ENCODE data around the gene GPR62. TPM values are rescaled to one million over a fixed set of nuclear protein-coding genes. Genes with fewer than 3 reads are reported as not detected.

GPR62 gene
- total and polyA plus RNA-seq, 2 of the 8 experiments (the other 6 are each of a cell fraction or from before 2014, with no cell fraction given): 0.22 to 0.29 TPM

DNA sequence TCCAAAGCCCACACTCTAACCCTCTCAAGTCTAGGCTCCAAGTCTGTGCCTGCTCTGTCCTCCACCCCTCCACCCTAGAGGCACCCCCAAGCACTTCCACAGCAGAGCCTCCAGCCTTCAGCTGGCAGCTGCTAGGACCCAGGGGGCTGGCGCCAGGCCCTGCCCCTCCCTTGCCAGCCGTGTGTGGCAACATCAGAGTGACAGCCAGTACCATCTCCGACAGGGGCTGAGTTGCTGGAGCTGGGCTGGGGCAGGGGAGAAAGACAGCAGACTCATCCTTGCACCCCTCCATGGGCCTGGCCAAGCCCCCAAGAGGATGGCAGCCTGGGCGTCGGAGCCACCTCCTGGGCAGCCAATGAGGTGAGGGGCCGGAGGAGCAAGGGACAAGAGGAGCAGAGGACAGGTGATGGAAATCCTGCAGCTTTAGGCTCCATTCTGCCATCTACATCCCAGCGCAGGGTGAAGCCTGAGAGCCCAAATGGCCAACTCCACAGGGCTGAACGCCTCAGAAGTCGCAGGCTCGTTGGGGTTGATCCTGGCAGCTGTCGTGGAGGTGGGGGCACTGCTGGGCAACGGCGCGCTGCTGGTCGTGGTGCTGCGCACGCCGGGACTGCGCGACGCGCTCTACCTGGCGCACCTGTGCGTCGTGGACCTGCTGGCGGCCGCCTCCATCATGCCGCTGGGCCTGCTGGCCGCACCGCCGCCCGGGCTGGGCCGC is at the start of gene GPR62 (continued):
- TF ChIP-seq FOSL1 (IDR thresholded peaks at IDR 0.05; ENCODE audit: insufficient read depth, low read depth, low read length) (no peak), KDM5A (IDR thresholded peaks at IDR 0.05; ENCODE audit: low read length) (no peak), MAFK (IDR thresholded peaks at IDR 0.05; ENCODE audit: low read depth, low read length) (no peak), EZH2 (IDR thresholded peaks at IDR 0.05; ENCODE audit: low read depth, low read length, severe bottlenecking) (peak; percentile 51)
- TF ChIP-seq, protein P1, sequence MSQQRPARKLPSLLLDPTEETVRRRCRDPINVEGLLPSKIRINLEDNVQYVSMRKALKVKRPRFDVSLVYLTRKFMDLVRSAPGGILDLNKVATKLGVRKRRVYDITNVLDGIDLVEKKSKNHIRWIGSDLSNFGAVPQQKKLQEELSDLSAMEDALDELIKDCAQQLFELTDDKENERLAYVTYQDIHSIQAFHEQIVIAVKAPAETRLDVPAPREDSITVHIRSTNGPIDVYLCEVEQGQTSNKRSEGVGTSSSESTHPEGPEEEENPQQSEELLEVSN (IDR thresholded peaks at IDR 0.05): peak; percentile 83
- TF ChIP-seq, protein P2, sequence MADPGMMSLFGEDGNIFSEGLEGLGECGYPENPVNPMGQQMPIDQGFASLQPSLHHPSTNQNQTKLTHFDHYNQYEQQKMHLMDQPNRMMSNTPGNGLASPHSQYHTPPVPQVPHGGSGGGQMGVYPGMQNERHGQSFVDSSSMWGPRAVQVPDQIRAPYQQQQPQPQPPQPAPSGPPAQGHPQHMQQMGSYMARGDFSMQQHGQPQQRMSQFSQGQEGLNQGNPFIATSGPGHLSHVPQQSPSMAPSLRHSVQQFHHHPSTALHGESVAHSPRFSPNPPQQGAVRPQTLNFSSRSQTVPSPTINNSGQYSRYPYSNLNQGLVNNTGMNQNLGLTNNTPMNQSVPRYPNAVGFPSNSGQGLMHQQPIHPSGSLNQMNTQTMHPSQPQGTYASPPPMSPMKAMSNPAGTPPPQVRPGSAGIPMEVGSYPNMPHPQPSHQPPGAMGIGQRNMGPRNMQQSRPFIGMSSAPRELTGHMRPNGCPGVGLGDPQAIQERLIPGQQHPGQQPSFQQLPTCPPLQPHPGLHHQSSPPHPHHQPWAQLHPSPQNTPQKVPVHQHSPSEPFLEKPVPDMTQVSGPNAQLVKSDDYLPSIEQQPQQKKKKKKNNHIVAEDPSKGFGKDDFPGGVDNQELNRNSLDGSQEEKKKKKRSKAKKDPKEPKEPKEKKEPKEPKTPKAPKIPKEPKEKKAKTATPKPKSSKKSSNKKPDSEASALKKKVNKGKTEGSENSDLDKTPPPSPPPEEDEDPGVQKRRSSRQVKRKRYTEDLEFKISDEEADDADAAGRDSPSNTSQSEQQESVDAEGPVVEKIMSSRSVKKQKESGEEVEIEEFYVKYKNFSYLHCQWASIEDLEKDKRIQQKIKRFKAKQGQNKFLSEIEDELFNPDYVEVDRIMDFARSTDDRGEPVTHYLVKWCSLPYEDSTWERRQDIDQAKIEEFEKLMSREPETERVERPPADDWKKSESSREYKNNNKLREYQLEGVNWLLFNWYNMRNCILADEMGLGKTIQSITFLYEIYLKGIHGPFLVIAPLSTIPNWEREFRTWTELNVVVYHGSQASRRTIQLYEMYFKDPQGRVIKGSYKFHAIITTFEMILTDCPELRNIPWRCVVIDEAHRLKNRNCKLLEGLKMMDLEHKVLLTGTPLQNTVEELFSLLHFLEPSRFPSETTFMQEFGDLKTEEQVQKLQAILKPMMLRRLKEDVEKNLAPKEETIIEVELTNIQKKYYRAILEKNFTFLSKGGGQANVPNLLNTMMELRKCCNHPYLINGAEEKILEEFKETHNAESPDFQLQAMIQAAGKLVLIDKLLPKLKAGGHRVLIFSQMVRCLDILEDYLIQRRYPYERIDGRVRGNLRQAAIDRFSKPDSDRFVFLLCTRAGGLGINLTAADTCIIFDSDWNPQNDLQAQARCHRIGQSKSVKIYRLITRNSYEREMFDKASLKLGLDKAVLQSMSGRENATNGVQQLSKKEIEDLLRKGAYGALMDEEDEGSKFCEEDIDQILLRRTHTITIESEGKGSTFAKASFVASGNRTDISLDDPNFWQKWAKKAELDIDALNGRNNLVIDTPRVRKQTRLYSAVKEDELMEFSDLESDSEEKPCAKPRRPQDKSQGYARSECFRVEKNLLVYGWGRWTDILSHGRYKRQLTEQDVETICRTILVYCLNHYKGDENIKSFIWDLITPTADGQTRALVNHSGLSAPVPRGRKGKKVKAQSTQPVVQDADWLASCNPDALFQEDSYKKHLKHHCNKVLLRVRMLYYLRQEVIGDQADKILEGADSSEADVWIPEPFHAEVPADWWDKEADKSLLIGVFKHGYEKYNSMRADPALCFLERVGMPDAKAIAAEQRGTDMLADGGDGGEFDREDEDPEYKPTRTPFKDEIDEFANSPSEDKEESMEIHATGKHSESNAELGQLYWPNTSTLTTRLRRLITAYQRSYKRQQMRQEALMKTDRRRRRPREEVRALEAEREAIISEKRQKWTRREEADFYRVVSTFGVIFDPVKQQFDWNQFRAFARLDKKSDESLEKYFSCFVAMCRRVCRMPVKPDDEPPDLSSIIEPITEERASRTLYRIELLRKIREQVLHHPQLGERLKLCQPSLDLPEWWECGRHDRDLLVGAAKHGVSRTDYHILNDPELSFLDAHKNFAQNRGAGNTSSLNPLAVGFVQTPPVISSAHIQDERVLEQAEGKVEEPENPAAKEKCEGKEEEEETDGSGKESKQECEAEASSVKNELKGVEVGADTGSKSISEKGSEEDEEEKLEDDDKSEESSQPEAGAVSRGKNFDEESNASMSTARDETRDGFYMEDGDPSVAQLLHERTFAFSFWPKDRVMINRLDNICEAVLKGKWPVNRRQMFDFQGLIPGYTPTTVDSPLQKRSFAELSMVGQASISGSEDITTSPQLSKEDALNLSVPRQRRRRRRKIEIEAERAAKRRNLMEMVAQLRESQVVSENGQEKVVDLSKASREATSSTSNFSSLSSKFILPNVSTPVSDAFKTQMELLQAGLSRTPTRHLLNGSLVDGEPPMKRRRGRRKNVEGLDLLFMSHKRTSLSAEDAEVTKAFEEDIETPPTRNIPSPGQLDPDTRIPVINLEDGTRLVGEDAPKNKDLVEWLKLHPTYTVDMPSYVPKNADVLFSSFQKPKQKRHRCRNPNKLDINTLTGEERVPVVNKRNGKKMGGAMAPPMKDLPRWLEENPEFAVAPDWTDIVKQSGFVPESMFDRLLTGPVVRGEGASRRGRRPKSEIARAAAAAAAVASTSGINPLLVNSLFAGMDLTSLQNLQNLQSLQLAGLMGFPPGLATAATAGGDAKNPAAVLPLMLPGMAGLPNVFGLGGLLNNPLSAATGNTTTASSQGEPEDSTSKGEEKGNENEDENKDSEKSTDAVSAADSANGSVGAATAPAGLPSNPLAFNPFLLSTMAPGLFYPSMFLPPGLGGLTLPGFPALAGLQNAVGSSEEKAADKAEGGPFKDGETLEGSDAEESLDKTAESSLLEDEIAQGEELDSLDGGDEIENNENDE (IDR thresholded peaks at IDR 0.05; ENCODE audit: insufficient replicate concordance, low read length): no peak

All from H1 (cell line).